Endometrium (tissue), 2 donors: ENCODE data around the gene ASCC3.
"Not testable (repeated sequence)": the region's sequence is repeated elsewhere in the genome, so short reads cannot be mapped to it uniquely, and the experiment has no call there.

Source experiments
- FAIRE-seq: peaks from 2 replicates; lab custom pipeline; 2012; peaks lifted over from hg19 to GRCh38; lab: Jason Lieb, UNC
- donor health status: control.
- donor health status: control.

The ASCC3 gene

GRCh38 chr6:100662264-100662663 is 218.9 kb downstream of the ASCC3 start:
- no peak for FAIRE-seq

- FAIRE-seq, result no peak
These were observed 222.6 kb downstream of the ASCC3 start for GRCh38 chr6:100658486-100658885.

- FAIRE-seq, result peak; percentile 82
These were observed 223.3 kb downstream of the ASCC3 start for GRCh38 chr6:100657678-100658330.

GRCh38 chr6:100641147-100641546 is 240.0 kb downstream of the ASCC3 start:
- FAIRE-seq, result not testable (repeated sequence)

GRCh38 chr6:100633096-100633777 is 247.9 kb downstream of the ASCC3 start:
- no peak for FAIRE-seq

- no peak for FAIRE-seq
These were observed 250.6 kb downstream of the ASCC3 start for GRCh38 chr6:100630536-100630935.

- no peak for FAIRE-seq
These were observed 253.0 kb downstream of the ASCC3 start for GRCh38 chr6:100627911-100628758.

DNA sequence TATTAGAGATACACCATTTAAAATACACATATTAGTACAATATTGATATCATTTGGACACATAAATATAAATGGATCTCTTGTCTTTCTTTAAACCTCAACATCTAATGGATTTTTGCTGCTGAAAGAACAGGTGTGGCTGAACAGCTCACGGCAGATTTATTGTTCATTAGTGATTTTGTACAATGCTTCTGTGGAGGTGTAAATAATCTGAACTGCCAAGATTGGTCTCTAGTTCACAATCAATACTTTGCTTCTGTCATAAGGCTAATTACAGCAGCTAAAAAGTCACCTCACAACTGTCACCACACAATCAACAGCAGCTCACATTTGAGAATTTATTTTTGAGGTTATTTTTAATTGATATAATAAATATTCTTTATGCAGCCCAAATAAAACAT is 254.4 kb downstream of the ASCC3 start:
- FAIRE-seq, result no peak

- FAIRE-seq, result peak; percentile 73
These were observed 258.0 kb downstream of the ASCC3 start for GRCh38 chr6:100622907-100623692.

- FAIRE-seq, result no peak
These were observed 260.9 kb downstream of the ASCC3 start for GRCh38 chr6:100620085-100620840.

GRCh38 chr6:100618351-100618671 is 262.8 kb downstream of the ASCC3 start:
- FAIRE-seq, result no peak

DNA sequence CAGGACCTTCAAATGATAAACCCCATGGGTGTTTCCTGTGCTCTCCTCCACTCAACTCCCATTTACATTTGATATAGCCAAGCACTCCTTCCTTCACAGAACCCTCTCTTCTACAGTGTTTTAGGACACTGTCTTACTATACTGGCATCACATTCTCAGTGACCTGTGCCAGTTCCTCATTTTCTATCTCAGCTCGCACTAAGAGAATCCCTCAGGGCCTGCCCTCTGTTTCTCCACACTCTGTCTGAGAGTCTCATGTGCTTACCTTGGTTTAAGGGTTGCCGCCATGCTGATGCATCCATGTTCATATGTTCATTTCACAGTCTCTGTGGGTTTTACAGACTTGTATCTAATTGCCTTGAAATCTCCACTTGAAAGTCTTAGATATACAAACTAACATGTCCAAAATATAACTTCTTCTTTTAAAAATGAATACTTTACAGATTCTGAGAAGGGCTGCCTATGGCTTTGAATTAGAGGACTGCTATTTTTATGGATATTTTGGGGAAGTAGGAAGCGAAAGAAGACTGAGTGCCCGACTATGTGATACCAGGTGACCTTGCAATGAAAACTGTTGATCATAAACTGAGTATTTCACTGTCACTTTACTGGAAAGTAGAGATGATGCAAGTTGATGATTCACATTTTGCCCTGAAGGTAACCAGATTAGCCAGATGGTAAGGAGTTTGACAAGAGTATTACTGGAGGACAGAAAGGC is 263.3 kb downstream of the ASCC3 start:
- FAIRE-seq, result no peak

- FAIRE-seq, result no peak
These were observed 266.2 kb downstream of the ASCC3 start for GRCh38 chr6:100614933-100615332.

GRCh38 chr6:100614386-100614785 is 266.7 kb downstream of the ASCC3 start:
- no peak for FAIRE-seq

GRCh38 chr6:100613656-100614055 is 267.5 kb downstream of the ASCC3 start:
- FAIRE-seq, result no peak

DNA sequence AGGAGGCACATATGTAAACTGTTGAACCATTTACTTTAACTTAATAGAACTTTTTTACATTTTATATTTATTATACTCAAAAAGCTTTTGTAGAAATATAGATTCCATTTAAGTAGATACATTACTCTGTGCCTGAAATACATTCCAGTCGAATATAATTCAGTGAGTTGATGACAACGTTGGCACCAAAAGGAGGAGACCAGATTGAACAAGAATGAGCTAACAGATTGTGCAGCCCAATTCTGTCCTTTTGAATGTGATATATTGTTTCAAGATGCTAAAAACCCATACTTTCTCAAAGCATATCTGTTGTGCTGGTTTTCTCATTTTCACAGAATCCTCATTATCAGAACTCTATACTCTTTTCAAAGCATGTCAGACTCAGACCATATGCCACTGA is 269.0 kb downstream of the ASCC3 start:
- FAIRE-seq, result no peak

DNA sequence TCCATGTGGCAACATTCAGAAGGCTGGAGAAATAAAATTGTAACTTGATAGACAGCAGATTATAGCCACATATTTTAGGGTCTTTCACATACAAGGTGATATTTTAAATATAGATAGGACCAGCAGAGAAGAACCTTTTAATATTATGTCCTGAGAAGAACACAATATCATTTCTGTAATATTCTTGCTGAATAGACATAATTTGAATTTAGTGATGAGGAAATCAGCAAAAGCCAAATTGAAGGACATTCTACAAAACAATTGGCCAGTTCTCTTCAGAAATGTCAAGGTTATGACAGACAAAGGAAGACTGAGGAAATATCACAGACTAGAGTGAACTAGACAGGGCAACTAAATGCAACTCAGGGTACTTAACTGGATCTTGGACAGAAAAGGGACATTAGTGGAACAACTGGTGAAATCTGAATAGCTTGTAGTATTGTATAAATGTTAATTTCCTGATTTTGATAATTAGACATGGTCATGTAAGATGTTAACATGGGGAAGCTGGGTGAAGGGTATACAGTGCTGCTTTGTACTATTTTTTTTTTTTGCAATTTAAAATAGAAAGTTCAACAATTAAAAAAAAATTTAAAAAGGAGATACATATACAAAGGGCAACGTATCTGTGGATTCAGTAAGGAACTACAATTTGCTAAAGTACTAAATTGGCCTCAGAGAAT is 281.9 kb downstream of the ASCC3 start:
- FAIRE-seq, result no peak

GRCh38 chr6:100595456-100595855 is 285.7 kb downstream of the ASCC3 start:
- no peak for FAIRE-seq

GRCh38 chr6:100593522-100593921 is 287.6 kb downstream of the ASCC3 start:
- no peak for FAIRE-seq

- FAIRE-seq, result no peak
These were observed 288.2 kb downstream of the ASCC3 start for GRCh38 chr6:100592929-100593328.
